ENCODE measurements around the gene TAF5L. TPM values are rescaled to one million over a fixed set of nuclear protein-coding genes. Genes with fewer than 3 reads are reported as not detected.

TAF5L gene
- total and polyA plus RNA-seq, 2 of the 4 experiments (the other 2 are of a cell fraction), result 17.9 to 18.6 TPM

GRCh38 chr1:229653420-229653819 is 27.5 kb upstream of the TAF5L start:
- no CpG with 5 or more reads among the region's 1 CpG for WGBS, 2 experiments (ENCODE audit: extremely low coverage in 2 of 2, insufficient read length in 1 of 2)
- Histone ChIP-seq H4K91ac (ENCODE audit: insufficient read depth, low read depth, low read length) (no peak overlapping the region), H2BK5ac (ENCODE audit: low read depth, low read length, poor library complexity, severe bottlenecking) (no peak overlapping the region), H2BK15ac (ENCODE audit: low read depth, low read length) (no peak overlapping the region), H2BK120ac (ENCODE audit: low read depth, low read length) (no peak overlapping the region), H3K14ac (replicated peaks; ENCODE audit: low read depth, low read length) (no peak overlapping the region), H2AFZ (replicated peaks; ENCODE audit: low read length, poor library complexity) (no peak overlapping the region), H3K4me3 (ENCODE audit: insufficient read depth, low read depth, low read length) (no peak overlapping the region), H3K27me3 (ENCODE audit: control insufficient read depth, insufficient read depth, low read length) (no peaks in the 10 kb centered on the region), H4K5ac (ENCODE audit: low read depth, low read length) (no peak overlapping the region), H2AK5ac (ENCODE audit: low read depth, low read length) (no peak overlapping the region), H4K20me1 (ENCODE audit: insufficient read depth, low read length) (no peaks in the 10 kb centered on the region), H3K4me2 (ENCODE audit: low read depth, low read length) (no peak overlapping the region), H3K23ac (ENCODE audit: low read depth, low read length) (no peak overlapping the region), H3K36me3 (ENCODE audit: control insufficient read depth, insufficient read depth, low read length) (peaks cover 31% of the 10 kb centered on the region), H3K79me1 (ENCODE audit: low read depth in 1 of 2, low read length in 2 of 2) (no peaks in the 10 kb centered on the region), H3K9me1 (ENCODE audit: insufficient read depth, low read length) (peaks cover 4% of the 10 kb centered on the region; the same call in 1 of the 2 replicates), H3K9me3 (ENCODE audit: control insufficient read depth, insufficient read depth, low read length) (no peaks in the 10 kb centered on the region), H3K27ac (ENCODE audit: insufficient read depth, low read length) (no peak overlapping the region), H3K18ac (ENCODE audit: low read depth, low read length) (no peak overlapping the region), H2AK9ac (replicated peaks; ENCODE audit: low read depth, low read length, poor library complexity) (no peak overlapping the region), H3K56ac (ENCODE audit: extremely low read depth, insufficient read depth, low read length) (no peak overlapping the region), H3K9ac (ENCODE audit: low read depth, low read length) (no peak overlapping the region), H3K4ac (ENCODE audit: low read depth, low read length) (no peak overlapping the region), H4K8ac (ENCODE audit: low read depth in 2 of 2, low read length in 2 of 2) (no peak overlapping the region), H2BK20ac (ENCODE audit: low read depth, low read length) (no peak overlapping the region), H3K4me1 (ENCODE audit: control insufficient read depth, insufficient read depth, low read length) (no peaks in the 10 kb centered on the region)
- DNase-seq, result no peak
- ATAC-seq (ENCODE audit: low read depth), result no peak
- BruUV-seq (replicated peaks), result no TSS peak
- dilution Hi-C loops (cut with HindIII; ENCODE audit: low sequenced_read_pairs, unreplicated experiment) (no loop called here), intact Hi-C loops (cut with micrococcal nuclease) (no loop called here), in situ Hi-C loops (cut with MboI; ENCODE audit: low sequenced_read_pairs) (no loop called here)
- POLR2A ChIA-PET (ENCODE audit: unreplicated experiment), result no interaction called here
- CTCF ChIA-PET, result no interaction called here
- TF ChIP-seq CTCF (conservative IDR thresholded peaks at IDR 0.05; ENCODE audit: low read depth, low read length), result no peak
- TF ChIP-seq POLR2A (IDR thresholded peaks at IDR 0.05; ENCODE audit: low read depth, low read length), result no peak
- no peak for TF ChIP-seq NFE2L2 (IDR thresholded peaks at IDR 0.05; ENCODE audit: low read depth, low read length)
